ENCODE results near the gene SH3TC1.

Gene SH3TC1

GRCh38 chr4:8244931-8245460 lies 45.9 kb downstream of the SH3TC1 start:
- no peak overlapping the region for H3K4me3 ChIP-seq (ENCODE audit: low read depth, low read length)
- TF ChIP-seq CTCF (IDR thresholded peaks at IDR 0.05; ENCODE audit: low read depth, low read length) (no peak), POLR2A (IDR thresholded peaks at IDR 0.05; ENCODE audit: extremely low read depth, insufficient read length) (no peak), MYC (IDR thresholded peaks at IDR 0.05; ENCODE audit: low read depth, low read length) (no peak), MAX (IDR thresholded peaks at IDR 0.05; ENCODE audit: low read depth, low read length) (no peak)

GRCh38 chr4:8245884-8246833 lies 47.1 kb downstream of the SH3TC1 start:
- peak; percentile 64 for DNase-seq (ENCODE audit: low read depth)

More at GRCh38 chr4:8244931-8245460, 45.9 kb downstream of the SH3TC1 start:
- DNase-seq (ENCODE audit: low read depth), result no peak

GRCh38 chr4:8247047-8247930 lies 48.2 kb downstream of the SH3TC1 start:
- no peak for DNase-seq (ENCODE audit: low read depth)

More at GRCh38 chr4:8245884-8246833, 47.1 kb downstream of the SH3TC1 start:
- no peak overlapping the region for H3K4me3 ChIP-seq (ENCODE audit: low read depth, low read length)
- TF ChIP-seq MYC (IDR thresholded peaks at IDR 0.05; ENCODE audit: low read depth, low read length), result peak; percentile 65; the same call in 1 of the 2 replicates
- no peak for TF ChIP-seq CTCF (IDR thresholded peaks at IDR 0.05; ENCODE audit: low read depth, low read length)
- peak; percentile 78 for TF ChIP-seq MAX (IDR thresholded peaks at IDR 0.05; ENCODE audit: low read depth, low read length)

GRCh38 chr4:8248091-8248490 lies 49.0 kb downstream of the SH3TC1 start:
- DNase-seq (ENCODE audit: low read depth), result no peak
- no peak for TF ChIP-seq POLR2A (IDR thresholded peaks at IDR 0.05; ENCODE audit: extremely low read depth, insufficient read length)
- TF ChIP-seq CTCF (IDR thresholded peaks at IDR 0.05; ENCODE audit: low read depth, low read length), result no peak
- no peak for TF ChIP-seq MAX (IDR thresholded peaks at IDR 0.05; ENCODE audit: low read depth, low read length)
- no peak for TF ChIP-seq MYC (IDR thresholded peaks at IDR 0.05; ENCODE audit: low read depth, low read length)
- no peak overlapping the region for H3K4me3 ChIP-seq (ENCODE audit: low read depth, low read length)

More at GRCh38 chr4:8247047-8247930, 48.2 kb downstream of the SH3TC1 start:
- H3K4me3 ChIP-seq (ENCODE audit: low read depth, low read length), result no peak overlapping the region
- TF ChIP-seq MAX (IDR thresholded peaks at IDR 0.05; ENCODE audit: low read depth, low read length) (no peak), CTCF (IDR thresholded peaks at IDR 0.05; ENCODE audit: low read depth, low read length) (no peak), MYC (IDR thresholded peaks at IDR 0.05; ENCODE audit: low read depth, low read length) (no peak), POLR2A (IDR thresholded peaks at IDR 0.05; ENCODE audit: extremely low read depth, insufficient read length) (no peak)

GRCh38 chr4:8250227-8250626 lies 51.1 kb downstream of the SH3TC1 start:
- no peak for DNase-seq (ENCODE audit: low read depth)
- no peak overlapping the region for H3K4me3 ChIP-seq (ENCODE audit: low read depth, low read length)
- TF ChIP-seq CTCF (IDR thresholded peaks at IDR 0.05; ENCODE audit: low read depth, low read length) (no peak), MAX (IDR thresholded peaks at IDR 0.05; ENCODE audit: low read depth, low read length) (no peak), POLR2A (IDR thresholded peaks at IDR 0.05; ENCODE audit: extremely low read depth, insufficient read length) (no peak)
